Urothelium cell line (cell line): ENCODE results near the gene ZNF318.
A peak's percentile ranks its signal among the peaks of the same experiment; 100 is the strongest.
"Not testable (repeated sequence)": the region's sequence is repeated elsewhere in the genome, so short reads cannot be mapped to it uniquely, and the experiment has no call there.

ENCODE experiments used
- DNase-seq: peaks from one replicate; pipeline ENCODE4 v3.0.0; 2011; ENCODE audit warnings: low spot score, mixed read lengths
- FAIRE-seq: peaks from 2 replicates; lab custom pipeline; 2011; peaks lifted over from hg19 to GRCh38; lab: Jason Lieb, UNC

Gene ZNF318, protein sequence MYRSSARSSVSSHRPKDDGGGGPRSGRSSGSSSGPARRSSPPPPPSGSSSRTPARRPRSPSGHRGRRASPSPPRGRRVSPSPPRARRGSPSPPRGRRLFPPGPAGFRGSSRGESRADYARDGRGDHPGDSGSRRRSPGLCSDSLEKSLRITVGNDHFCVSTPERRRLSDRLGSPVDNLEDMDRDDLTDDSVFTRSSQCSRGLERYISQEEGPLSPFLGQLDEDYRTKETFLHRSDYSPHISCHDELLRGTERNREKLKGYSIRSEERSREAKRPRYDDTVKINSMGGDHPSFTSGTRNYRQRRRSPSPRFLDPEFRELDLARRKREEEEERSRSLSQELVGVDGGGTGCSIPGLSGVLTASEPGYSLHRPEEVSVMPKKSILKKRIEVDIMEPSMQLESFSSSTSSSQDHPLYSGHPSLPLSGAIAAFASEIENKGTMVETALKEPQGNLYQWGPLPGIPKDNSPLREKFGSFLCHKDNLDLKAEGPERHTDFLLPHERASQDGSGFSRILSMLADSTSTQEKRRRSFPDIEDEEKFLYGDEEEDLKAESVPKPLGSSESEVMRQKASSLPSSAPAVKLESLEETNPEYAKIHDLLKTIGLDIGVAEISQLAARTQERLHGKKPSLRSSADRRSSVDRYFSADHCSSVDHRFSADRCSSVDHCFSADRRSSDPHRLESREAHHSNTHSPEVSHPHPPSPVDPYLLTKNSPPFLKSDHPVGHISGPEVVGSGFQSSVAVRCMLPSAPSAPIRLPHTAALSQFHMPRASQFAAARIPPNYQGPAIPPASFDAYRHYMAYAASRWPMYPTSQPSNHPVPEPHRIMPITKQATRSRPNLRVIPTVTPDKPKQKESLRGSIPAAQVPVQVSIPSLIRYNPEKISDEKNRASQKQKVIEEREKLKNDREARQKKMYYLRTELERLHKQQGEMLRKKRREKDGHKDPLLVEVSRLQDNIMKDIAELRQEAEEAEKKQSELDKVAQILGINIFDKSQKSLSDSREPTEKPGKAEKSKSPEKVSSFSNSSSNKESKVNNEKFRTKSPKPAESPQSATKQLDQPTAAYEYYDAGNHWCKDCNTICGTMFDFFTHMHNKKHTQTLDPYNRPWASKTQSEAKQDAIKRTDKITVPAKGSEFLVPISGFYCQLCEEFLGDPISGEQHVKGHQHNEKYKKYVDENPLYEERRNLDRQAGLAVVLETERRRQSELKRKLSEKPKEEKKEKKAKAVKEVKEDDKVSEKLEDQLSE (N-terminal part only)

DNA sequence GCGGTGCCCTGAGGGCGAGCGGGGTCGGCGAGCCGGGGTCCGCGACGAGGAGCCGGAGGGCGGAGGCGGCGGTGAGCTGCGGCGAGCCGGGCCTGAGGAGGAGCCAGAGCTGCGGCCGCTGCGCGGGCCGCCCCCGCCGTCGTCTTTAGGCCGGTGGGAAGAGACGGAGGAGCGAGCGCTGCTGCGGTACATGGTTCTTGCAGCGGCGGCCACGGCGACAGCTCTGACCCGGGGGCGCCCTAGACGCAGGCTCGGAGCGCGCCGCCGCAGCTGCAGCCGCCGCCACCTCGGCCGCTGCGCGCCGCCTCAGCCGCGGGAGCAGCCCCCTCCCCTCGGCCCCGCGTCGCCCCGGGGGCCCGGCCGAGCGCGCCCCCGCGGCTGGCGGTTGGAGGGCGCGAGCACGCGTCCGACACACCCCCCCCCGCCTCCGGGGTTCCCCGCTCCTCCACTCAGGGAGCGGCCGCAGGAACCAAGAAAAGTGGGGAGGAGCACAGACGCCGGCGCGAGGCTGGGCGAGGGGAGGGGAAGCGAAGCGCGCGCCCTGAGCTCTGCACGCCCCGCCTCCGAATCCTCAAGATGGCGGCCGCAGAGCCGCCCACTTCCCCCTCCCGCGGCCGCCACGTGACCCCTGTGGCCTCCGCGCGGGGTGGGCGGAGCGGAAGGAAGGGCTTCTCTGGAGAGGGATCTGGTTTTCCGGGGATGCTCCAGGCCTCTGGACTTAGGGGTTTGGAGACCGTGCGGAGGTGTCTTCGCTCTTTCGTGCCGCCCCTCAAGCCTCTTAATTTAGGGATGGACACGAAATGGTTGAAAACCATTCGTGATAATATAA, at the start of gene ZNF318:
ZNF318 (minus strand) TSS at position 474 of the 829 bp plus-strand sequence; CDS start at position 192, 282 bp downstream.
- FAIRE-seq (no peak), DNase-seq (peak; percentile 98)

DNA sequence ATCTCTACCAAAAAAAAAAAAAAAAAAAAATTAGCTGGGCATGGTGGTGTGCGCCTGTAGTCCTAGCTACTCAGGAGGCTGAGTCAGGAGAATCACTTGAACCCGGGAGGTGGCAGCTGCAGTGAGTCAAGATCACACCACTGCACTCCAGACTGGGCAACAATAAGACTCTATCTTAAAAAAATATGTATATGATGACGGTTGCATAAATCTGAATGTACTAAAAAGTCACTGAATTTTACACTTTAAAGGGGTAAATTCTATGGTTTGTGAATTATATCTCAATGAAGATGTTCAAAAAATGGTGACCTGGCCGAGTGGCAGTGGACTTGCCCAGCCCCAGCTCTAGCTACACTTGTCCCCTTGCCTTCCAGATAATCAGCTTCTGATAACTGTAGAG, 47.5 kb upstream of the ZNF318 start:
- DNase-seq, result no peak
- no peak for FAIRE-seq

DNA sequence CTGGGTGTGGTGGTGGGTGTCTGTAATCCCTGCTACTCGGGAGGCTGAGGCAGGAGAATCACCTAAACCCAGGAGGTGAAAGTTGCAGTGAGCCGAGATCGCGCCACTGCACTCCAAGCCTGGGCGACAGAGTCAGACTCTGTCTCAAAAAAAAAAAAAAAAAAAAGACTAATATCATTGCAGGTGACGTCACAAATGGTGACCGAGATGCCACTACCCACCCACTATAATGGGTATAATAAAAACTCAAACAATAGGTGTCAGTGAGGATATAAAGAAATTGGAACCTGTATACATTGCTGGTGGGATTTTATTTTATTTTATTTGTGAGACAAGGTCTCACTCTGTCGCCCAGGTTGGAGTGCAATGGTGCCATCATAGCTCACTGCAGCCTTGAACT, 45.8 kb upstream of the ZNF318 start:
- not testable (repeated sequence) for DNase-seq, FAIRE-seq

DNA sequence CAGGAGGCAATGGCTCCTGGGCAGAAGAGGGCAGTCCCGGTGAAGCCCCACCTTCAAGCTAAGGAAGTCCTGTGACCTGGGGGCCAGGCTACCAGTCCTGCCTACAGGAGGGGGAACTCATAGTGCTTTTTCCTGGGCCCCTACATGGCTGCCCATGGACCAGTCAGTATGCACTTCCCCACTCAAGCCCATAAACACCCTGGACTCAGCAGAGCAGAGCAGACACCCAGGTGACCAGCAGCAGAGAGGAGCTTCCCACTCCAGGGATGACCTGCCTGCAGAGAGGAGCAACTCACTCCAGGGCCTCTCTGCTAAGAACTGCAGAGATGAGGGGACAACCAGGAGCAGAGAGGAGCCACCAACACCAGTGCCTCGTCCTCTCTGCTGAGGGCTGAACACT, 43.6 kb upstream of the ZNF318 start:
- FAIRE-seq (no peak), DNase-seq (no peak)

DNA sequence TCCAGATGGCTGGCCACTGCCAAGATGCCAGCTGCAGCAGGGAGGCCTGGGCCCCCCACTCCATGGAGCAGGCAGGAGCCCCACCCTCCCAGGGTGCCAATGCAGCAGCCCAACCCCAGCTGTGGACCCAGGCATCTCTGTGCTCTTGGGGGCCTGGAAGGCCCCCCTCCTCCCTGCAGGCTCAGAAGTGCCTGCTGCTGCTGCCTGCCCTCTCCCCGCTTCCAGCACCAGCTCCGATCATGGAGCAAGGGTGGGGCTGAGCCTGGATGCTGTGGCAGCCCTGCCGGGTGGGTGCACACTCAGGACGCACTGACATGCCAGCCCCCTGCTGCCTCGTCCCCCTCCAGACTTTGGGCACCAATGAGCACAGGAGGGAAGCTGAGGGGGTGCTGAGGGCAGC, 43.1 kb upstream of the ZNF318 start:
- FAIRE-seq, result no peak

DNA sequence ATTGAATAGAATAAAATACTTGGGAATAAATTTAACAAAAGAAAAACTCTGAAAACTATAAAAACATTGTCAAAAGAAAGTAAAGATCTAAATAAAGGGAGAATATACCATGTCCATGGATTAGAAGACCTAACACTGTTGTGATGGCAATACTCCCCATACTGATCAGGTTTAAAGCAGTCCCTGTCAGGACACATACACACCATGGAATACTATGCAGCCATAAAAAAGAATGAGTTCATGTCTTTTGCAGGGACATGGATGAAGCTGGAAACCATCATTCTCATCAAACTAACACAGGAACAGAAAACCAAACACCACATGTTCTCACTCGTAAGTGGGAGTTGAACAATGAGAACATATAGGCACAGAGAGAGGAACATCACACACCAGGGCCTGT, 41.3 kb upstream of the ZNF318 start:
- not testable (repeated sequence) for DNase-seq, FAIRE-seq

More for the DNA sequence above, 43.1 kb upstream of the ZNF318 start:
- DNase-seq, result no peak

DNA sequence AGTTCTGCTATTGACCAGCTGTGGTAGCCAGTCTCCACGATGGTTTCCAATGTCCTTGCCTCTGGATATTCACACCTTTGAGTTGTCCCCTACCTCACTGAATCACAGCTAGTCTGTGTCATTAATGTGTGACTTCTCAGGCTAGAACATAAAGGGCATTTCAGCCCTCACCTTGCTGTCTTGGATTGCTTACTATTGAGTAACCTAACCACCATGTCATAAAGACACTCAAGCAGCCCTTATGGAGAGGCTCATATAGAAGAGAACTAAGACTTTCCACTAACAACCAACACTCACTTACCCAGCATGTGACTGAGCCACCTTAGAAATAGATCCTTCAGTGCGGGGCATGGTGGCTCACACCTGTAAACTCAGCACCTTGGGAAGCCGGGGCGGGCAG, 38.8 kb upstream of the ZNF318 start:
- DNase-seq, result no peak

DNA sequence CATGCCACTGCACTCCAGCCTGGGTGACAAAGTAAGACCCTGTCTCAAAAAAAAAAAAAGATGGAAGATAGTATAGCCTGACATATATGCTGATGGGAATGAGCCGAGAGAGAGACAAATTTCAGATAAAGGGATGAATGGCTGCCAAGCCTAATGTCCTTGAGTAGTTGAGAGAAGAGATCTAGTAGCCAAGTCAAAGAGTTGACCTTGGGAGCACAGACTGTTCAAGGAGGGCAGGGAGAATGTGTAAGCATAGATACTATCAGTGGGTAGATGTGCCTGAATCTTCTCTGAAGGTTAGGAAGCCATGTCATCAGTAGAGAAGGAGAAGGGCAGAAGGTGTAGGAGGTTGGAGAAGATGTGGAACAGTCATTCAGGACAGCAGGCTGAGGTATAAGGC, 37.8 kb upstream of the ZNF318 start:
- DNase-seq, result no peak
- no peak for FAIRE-seq

More for the DNA sequence above, 38.8 kb upstream of the ZNF318 start:
- no peak for FAIRE-seq

DNA sequence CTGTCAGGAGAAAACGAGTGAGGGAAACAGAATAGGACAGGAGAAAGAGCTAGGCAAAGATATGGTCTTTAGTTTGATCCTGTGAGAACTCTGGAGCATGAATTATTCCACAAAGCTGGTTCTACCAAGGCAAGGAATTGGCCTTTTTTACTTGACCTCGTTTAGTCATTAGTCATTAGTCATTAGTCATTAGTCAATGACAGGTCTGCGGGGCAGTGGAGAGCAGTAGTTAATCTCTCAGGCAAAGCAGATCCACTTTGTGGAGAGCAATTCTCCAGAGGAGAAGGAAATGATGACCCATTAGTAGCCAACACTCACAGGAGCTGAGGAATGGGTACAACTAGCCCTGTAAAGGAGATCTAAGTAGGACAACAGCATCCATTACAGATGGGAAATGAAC, 35.9 kb upstream of the ZNF318 start:
- FAIRE-seq (no peak), DNase-seq (no peak)

DNA sequence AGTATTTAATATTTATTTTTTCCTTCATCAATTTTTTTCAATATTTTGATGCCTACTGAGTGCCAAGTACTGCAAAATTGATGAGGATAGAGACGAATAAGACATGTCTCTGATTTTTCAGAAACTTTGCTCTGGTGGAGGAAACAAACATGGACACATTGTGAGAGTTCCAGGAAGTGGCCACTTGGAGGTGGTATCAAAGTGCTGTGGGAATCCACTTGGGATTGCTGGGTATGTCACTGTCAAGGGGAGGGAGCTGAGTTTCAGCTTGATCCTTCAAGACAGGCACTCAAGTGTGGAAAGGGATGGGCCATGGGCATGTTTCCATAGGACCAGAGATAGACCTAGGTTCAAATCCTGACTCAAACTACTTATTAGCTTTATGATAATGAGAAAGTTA, 33.4 kb upstream of the ZNF318 start:
- FAIRE-seq (no peak), DNase-seq (no peak)

DNA sequence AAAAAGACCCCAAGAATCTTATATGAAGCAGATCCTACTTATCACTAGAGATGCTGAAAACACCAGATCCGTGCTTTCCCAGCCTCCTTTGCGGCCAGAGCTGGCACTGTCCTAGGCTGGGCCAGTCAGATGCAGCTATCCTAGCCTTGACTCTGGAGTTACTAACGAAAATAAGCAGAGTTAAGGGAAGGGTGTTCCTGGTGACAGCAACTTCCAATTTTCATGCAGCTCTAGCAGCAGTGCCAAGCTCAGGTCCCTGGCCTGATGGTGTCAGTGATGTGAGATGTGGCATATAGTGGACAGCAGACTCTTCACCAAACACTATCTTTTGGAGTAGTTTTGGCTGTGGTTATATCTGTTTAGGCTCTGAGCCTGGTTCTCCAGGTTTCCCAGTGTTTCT, 32.3 kb upstream of the ZNF318 start:
- DNase-seq, result no peak
- FAIRE-seq, result no peak

DNA sequence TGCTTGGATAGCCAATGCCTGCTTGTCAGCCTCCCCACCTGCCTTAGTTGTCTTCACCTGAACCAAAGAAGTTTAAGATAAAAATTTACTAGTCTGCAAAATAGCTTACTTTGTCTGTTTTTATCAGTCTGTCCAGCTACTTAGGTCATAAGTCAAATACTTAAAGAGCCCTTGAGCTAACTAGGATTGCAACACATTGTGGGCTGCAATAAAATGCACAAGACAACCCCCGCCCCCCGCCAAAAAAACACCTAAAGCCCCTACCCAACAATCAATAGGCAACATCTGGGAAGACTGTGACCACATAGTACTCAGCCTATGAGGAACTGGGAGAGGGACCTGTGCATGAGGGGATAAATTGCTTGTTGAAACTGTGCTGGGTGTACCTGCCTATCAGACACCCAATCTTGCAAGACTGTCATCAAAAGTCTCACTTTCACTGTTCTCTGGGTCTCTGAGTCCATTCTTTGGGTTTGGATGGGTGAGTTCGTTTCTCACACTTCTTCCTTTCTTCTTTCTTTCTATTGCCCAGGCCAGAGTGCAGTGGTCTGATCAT, 30.6 kb upstream of the ZNF318 start:
- FAIRE-seq (no peak), DNase-seq (no peak)

DNA sequence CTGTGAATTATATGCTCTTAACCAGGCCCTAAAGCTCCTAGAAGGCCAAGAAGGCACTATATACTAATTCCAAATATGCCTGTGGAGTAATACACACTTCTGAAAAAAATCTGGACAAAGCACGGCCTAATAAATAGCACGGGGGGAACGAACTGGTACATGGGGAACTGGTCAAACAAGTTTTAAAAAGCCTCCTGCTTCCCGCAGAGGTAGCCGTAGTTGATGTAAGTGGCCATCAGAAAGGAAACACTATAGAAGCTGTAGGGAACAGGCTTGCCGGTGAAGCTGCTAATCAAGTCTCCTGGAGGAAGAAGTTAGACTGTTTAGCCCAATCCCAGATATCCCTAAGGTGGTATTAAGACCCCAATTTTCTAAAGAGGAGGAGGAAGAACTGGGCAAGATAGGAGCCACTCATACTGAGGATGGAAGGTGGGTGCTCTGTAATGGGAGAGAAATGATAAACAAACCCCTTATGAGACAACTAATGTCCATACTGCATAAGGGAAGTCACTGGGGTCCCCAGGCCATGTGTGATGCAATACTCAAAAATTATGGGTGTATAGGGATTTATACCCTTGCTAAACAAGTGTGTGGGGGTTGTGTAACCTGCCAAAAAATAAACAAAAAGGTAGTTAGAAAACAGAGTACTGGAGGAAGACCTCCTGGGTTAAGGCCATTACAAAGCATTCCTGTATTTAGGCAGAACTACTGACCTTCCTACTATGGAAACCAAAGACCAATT, 27.1 kb upstream of the ZNF318 start:
- FAIRE-seq, result no peak

DNA sequence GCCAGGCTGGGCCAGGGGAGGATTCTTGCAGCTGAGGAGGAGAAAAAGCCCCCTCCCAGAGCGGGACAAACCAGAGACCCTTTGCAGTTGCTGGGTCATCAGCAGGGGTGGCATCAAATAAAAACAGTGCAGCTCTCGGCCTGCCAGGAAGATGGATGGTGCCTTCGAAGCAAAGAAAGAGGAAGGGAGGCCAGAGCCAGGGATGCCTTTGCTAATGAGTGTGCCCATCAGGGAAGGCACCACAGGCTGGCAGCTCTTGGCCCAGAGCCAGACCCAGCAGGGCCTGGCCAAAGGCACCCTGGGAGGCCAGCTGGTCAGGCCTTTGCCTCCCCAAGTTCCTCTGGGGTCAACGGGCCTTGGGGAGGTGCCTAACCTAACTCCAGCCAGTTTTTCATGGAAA, 26.3 kb upstream of the ZNF318 start:
- DNase-seq, result no peak
- FAIRE-seq, result no peak

More for the DNA sequence above, 27.1 kb upstream of the ZNF318 start:
- no peak for DNase-seq

DNA sequence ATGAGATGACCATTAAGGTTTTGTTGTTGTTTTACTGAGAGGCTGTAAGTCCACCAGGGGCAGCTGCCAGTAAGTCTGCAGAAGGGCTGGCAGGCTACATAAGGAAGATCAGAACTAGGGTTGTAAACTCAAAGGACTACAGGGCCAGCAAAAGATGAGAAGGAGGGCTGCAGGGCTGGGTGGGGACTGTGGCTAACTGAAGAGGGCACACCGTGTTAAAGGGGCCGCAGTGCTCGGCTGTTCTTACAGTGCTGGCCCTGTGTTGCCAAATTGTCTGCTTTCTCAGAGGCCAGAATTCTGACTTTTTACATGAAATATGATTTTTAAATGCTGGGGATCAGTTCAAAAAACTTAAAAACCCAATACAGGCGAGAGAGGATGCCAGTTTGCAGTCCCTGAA, 25.5 kb upstream of the ZNF318 start:
- no peak for FAIRE-seq
- DNase-seq, result no peak

DNA sequence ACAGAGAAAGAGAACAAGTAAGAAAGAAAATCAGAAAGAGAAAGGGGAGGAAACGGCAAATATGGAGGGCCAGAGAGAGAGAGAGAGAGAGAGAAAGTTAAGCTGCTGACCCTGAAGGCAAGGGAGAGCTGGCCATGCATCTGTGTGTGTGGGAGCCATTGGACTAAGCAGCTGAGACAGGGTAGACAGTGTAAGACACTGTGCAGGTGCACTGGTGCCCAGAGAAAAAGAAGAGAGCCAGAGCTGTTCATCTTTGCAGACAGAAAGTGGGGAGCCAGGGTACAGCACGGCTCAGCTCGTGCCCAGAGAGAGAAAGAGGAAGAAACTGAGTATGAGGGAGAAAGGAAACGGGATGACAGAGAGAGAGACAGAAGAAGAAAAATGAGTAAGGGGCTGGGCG, 24.2 kb upstream of the ZNF318 start:
- FAIRE-seq (no peak), DNase-seq (no peak)

DNA sequence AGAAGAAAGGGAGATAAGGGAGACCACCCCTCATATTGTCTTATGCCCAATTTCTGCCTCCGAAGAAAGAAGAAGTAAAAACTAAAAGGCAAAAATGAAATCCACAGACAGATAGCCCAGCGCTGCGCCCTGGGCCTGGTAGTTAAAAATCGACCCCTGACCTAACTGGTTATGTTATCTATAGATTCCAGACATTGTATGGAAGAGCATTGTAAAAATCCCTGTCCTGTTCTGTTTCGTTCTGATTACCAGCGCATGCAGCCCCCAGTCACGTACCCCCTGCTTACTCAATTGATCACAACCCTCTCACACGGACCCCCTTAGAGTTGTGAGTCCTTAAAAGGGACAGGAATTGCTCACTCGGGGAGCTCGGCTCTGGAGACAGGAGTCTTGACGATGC, 23.7 kb upstream of the ZNF318 start:
- FAIRE-seq, DNase-seq: not testable (repeated sequence)

DNA sequence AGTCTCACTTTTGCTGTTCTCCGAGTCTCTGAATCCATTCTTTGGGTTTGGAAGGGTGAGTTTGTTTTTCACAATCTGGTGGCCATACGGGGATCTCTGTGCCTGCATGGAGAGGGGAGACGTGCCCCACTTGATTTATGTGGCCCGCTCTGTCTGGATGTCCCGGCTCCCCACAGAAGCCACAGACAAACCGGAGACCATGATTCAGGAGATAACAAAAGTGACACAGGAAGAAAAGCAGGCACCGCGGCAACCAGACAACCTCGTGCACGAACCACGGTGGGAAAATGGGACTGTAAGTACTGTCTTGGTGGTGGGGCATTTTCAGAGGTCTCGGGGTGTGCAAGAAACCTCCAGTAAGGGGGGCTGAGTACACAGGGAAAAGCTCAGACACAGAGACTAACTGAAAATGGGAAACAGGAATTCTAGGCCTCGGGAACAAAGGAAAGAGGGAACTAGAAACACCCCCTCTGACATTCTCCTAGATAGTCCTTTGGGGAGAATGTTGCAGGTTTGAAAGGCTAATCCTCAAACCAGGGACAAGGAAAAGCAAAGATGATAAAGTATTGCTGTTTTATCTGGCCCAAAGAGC, 22.1 kb upstream of the ZNF318 start:
- no peak for DNase-seq
- FAIRE-seq, result no peak
